KMS-11 (cell line): ENCODE measurements around the gene NPFFR2.

Source experiments
- H2AFZ ChIP-seq: fragments of 200-600 bp; sonication (generic); 2 replicates; pipeline ENCODE4 v1.6.1; 2016; ENCODE audit warnings: antibody characterized with exemption, mixed run types, low read depth
- H3K27ac ChIP-seq: fragments of 200-600 bp; sonication (generic); 2 replicates; pipeline ENCODE4 v1.6.1; 2016; ENCODE audit warnings: mild to moderate bottlenecking, mixed run types
- H3K27me3 ChIP-seq: fragments of 200-600 bp; sonication (generic); 2 replicates; pipeline ENCODE4 v1.6.1; 2017; ENCODE audit warnings: mild to moderate bottlenecking, low read depth, mixed run types, moderate library complexity; ENCODE audit not compliant: insufficient read depth
- H3K36me3 ChIP-seq: fragments of 200-600 bp; sonication (generic); 2 replicates; pipeline ENCODE4 v1.6.1; 2017; ENCODE audit warnings: mild to moderate bottlenecking, mixed run types; ENCODE audit not compliant: insufficient read depth
- H3K4me1 ChIP-seq: fragments of 200-600 bp; sonication (generic); 2 replicates; pipeline ENCODE4 v1.6.1; 2016; ENCODE audit warnings: mild to moderate bottlenecking, low read depth, mixed run types; ENCODE audit not compliant: poor library complexity, severe bottlenecking
- H3K4me2 ChIP-seq: fragments of 200-600 bp; sonication (generic); 2 replicates; pipeline ENCODE4 v1.7.0; 2016; ENCODE audit warnings: mild to moderate bottlenecking, mixed run types
- H3K4me3 ChIP-seq: fragments of 200-600 bp; sonication (generic); IDR thresholded peaks from 2 replicates; pipeline ENCODE4 v1.6.1; 2017; ENCODE audit warnings: low read depth, low read length, mixed read lengths; ENCODE audit not compliant: insufficient read depth
- H3K79me2 ChIP-seq: fragments of 200-600 bp; sonication (generic); 2 replicates; pipeline ENCODE4 v1.6.1; 2016; ENCODE audit warnings: low read depth, mixed run types; ENCODE audit not compliant: insufficient read depth
- H3K9ac ChIP-seq: fragments of 200-600 bp; sonication (generic); 2 replicates; pipeline ENCODE4 v1.6.1; 2016; ENCODE audit warnings: mild to moderate bottlenecking, mixed run types
- H4K20me1 ChIP-seq: fragments of 200-600 bp; sonication (generic); 2 replicates; pipeline ENCODE4 v1.6.1; 2016; ENCODE audit warnings: mild to moderate bottlenecking, mixed run types; ENCODE audit not compliant: insufficient read depth
- TF ChIP-seq, protein P1 (sequence below): fragments of 200-600 bp; sonication (generic); conservative IDR thresholded peaks from 2 replicates; pipeline ENCODE4 v1.6.1; 2017; ENCODE audit warnings: low read depth, mild to moderate bottlenecking, antibody characterized with exemption, low read length, moderate library complexity, mixed read lengths

NPFFR2 gene

DNA sequence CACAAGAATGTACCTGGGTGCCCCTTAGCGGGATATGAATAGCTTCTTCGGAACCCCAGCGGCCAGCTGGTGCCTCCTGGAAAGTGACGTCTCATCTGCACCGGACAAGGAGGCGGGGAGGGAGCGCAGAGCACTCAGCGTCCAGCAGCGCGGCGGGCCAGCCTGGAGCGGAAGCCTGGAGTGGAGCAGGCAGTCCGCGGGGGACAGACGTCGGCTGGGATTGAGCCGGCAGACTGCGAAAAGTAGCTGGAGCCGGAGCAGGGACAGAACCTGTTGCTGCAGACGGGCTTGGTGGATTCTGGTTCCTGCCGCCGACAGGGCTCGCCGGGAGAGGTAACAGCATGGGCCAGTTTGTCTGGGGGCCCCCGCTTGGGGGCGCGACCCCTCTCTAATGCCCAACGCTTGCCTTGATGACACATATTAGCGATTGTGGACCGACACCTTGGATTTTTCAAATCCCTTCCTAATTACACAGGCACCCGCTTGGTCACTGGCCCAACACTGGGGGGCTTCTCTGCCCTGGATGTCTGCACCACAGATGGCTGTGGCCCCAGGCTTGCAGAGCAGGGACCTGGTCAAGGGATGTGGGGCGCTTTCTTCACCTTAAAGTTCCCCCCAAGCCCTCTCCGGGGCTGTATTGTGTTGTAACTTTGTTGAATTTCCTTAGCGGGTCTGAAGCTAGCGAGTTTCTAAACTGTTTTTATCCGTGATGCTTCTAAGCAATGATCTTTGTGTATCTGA is at the start of gene NPFFR2:
Gene NPFFR2 (plus strand): TSS at position 133 of the 741 bp plus-strand sequence. CDS start 96,592 bp downstream, outside the sequence.
- H4K20me1 ChIP-seq = no peaks in the 10 kb centered on the region
- H2AFZ ChIP-seq = no peak within 1 kb of the TSS
- H3K79me2 ChIP-seq = no peaks in the 10 kb centered on the region
- no peak within 1 kb of the TSS for H3K9ac ChIP-seq
- H3K4me2 ChIP-seq = no peak within 1 kb of the TSS
- no peak within 1 kb of the TSS for H3K27ac ChIP-seq
- H3K36me3 ChIP-seq = no peaks in the 10 kb centered on the region
- TF ChIP-seq, protein P1, sequence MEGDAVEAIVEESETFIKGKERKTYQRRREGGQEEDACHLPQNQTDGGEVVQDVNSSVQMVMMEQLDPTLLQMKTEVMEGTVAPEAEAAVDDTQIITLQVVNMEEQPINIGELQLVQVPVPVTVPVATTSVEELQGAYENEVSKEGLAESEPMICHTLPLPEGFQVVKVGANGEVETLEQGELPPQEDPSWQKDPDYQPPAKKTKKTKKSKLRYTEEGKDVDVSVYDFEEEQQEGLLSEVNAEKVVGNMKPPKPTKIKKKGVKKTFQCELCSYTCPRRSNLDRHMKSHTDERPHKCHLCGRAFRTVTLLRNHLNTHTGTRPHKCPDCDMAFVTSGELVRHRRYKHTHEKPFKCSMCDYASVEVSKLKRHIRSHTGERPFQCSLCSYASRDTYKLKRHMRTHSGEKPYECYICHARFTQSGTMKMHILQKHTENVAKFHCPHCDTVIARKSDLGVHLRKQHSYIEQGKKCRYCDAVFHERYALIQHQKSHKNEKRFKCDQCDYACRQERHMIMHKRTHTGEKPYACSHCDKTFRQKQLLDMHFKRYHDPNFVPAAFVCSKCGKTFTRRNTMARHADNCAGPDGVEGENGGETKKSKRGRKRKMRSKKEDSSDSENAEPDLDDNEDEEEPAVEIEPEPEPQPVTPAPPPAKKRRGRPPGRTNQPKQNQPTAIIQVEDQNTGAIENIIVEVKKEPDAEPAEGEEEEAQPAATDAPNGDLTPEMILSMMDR = no peak
- H3K4me3 ChIP-seq = no peak within 1 kb of the TSS
- H3K27me3 ChIP-seq = no peaks in the 10 kb centered on the region
- H3K4me1 ChIP-seq = no peaks in the 10 kb centered on the region

DNA sequence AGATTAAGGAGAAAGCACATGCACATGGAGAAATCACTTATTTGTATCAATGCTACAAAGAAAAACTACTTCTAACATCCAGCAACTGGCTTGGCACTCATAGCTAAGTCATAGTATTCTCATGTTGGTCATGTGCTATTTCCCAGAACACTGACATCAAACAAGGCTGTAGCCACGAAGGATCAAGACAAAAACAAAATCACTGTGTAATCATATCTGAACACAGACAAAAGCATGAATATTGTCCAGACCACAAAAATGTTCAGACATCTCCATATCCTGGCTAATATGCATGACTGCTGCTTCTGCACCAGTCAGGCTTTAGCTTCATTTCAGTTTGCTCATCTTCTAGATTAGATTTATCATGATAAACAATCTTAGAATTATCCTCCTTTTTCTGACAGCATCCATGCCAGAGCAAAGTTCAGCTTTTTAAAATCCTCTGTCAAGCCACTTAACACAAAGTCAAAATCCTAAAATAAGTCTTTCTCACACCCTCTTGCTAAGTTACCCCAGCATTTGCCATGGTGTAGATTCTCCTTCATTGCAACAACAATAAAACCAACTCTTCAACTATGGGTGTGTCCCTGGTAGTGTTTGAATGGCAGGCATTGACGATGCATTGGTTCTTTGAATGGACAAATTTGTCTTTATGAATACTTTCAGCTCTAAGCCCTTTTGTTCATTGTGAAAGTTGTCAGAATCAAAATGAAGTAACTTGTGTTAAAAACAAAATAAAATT is 39.1 kb upstream of the NPFFR2 start:
- Histone ChIP-seq H3K4me3 (no peak overlapping the region), H4K20me1 (no peaks in the 10 kb centered on the region), H2AFZ (no peak overlapping the region), H3K9ac (no peak overlapping the region), H3K4me1 (no peaks in the 10 kb centered on the region), H3K27ac (no peak overlapping the region), H3K79me2 (no peaks in the 10 kb centered on the region), H3K36me3 (no peaks in the 10 kb centered on the region), H3K4me2 (no peak overlapping the region), H3K27me3 (no peaks in the 10 kb centered on the region)
- TF ChIP-seq, protein P1 = no peak

DNA sequence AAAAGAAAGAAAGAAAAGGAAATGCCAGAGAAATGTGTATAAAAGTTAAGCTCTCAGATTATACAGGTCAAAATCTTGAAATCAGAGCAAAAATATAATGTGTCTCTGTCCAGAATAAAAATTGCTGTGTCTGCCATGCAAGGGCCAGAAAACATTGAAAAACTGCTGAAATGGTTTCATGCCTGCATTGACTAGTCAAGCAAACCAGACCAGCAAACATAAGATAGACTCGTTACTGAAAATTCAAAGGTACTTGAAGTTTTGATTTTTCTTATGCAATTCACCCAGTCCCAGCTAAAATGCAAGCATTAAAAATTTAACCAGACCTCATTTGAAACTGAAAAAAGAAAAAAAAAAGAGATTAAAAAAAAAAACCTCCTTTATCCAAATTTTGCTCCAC is 37.2 kb upstream of the NPFFR2 start:
- no peaks in the 10 kb centered on the region for H3K4me1 ChIP-seq
- no peak overlapping the region for H3K9ac ChIP-seq
- H3K4me3 ChIP-seq = no peak overlapping the region
- TF ChIP-seq, protein P1 = no peak
- H3K27me3 ChIP-seq = no peaks in the 10 kb centered on the region
- no peak overlapping the region for H3K4me2 ChIP-seq
- no peaks in the 10 kb centered on the region for H3K36me3 ChIP-seq
- H3K79me2 ChIP-seq = no peaks in the 10 kb centered on the region
- H2AFZ ChIP-seq = no peak overlapping the region
- no peak overlapping the region for H3K27ac ChIP-seq
- no peaks in the 10 kb centered on the region for H4K20me1 ChIP-seq

DNA sequence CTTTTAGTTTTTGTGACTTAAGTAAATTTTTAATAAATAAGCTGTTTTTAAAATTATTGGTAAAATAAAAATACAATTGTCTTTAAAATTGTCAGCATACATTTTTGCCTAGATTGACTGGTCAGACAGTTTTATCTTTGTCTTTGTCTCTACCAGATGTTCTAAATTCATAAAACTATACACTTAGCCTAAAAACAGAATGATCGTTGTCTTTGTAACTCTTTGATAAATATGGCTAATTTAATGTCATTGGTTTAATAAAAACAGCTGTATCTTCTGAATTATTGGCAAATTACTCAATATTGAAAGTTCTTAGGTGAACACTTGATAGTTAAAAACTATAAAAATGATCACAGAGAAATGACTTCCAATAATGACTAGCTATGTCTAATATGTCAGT is 36.5 kb upstream of the NPFFR2 start:
- TF ChIP-seq, protein P1 = no peak
- Histone ChIP-seq H3K4me3 (no peak overlapping the region), H3K4me2 (no peak overlapping the region), H4K20me1 (no peaks in the 10 kb centered on the region), H3K27me3 (no peaks in the 10 kb centered on the region), H3K36me3 (no peaks in the 10 kb centered on the region), H3K27ac (no peak overlapping the region), H3K9ac (no peak overlapping the region), H2AFZ (no peak overlapping the region), H3K79me2 (no peaks in the 10 kb centered on the region), H3K4me1 (no peaks in the 10 kb centered on the region)
